Esophagus mucosa (tissue), 1 donor: ENCODE measurements around the gene STAC2. TPM values are rescaled to one million over a fixed set of nuclear protein-coding genes. Genes with fewer than 3 reads are reported as not detected.

Experiments used
- total RNA-seq: library from RNA; stranded (reverse); gene quantifications from one replicate; pipeline ENCODE4 v1.2.4, GENCODE V29; 2023
- donor health status: DM: yes; HTN: yes; CAD: no.

The STAC2 gene
- total RNA-seq, 1 donor from 2014 or later = 0.60 TPM

Other genes with a start within 250 kb of the STAC2 start
- 3.1 TPM for gene PLXDC1, start 74.3 kb downstream of the STAC2 start, total RNA-seq
- gene ARL5C, start 59.8 kb downstream of the STAC2 start, total RNA-seq = not detected
- 2.0 TPM for gene CACNB1, start 28.3 kb downstream of the STAC2 start, total RNA-seq
- gene RPL19, start 25.7 kb downstream of the STAC2 start, total RNA-seq = 1,581 TPM
- 8.3 TPM for gene FBXL20, start 175.7 kb upstream of the STAC2 start, total RNA-seq
- gene MED1, start 225.3 kb upstream of the STAC2 start, total RNA-seq = 18.7 TPM
- 34.4 TPM for gene CDK12, start 235.5 kb upstream of the STAC2 start, total RNA-seq